ENCODE measurements around the gene KIF26A.

The KIF26A gene

DNA sequence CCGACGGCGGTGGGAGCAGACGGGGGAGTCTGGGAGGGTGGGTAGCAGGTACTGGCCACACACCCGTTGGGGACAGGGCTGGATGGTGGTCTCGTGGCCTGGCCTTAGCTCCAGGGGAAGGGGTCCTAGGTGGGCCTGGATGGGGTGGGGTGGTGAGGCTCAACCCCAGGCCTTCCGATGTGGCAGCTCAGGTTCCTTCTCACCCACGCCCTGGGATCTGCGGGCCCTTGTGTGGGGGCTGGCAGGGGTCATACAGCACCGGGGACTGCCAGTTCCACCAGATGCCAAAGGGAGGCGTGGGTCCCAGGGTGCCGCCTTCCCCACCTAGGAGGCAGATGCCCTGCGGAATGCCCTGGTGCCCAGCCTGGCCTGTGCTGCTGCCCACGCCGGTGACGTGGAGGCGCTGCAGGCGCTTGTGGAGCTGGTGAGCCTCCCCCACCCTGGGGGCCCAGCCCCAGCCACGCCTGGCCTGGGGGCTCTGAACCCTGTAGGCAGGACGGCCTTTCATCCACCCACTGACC, 31.9 kb upstream of the KIF26A start:
- DNase-seq (no peak), ATAC-seq (no peak)
- H3K4me1 Mint-ChIP-seq, result no peaks in the 10 kb centered on the region
- H3K27me3 Mint-ChIP-seq, result no peaks in the 10 kb centered on the region
- no peak overlapping the region for H3K27ac Mint-ChIP-seq
- no peaks in the 10 kb centered on the region for H3K36me3 Mint-ChIP-seq (ENCODE audit: low read depth)
- H3K9me3 Mint-ChIP-seq, result no peaks in the 10 kb centered on the region
- no peak overlapping the region for H3K4me3 Mint-ChIP-seq

- DNase-seq (no peak), ATAC-seq (no peak)
- no peak overlapping the region for H3K27ac Mint-ChIP-seq
- H3K36me3 Mint-ChIP-seq (ENCODE audit: low read depth), result no peaks in the 10 kb centered on the region
- no peak overlapping the region for H3K4me3 Mint-ChIP-seq
- H3K4me1 Mint-ChIP-seq, result no peaks in the 10 kb centered on the region
- H3K9me3 Mint-ChIP-seq, result no peaks in the 10 kb centered on the region
- H3K27me3 Mint-ChIP-seq, result no peaks in the 10 kb centered on the region
Observed at GRCh38 chr14:104107101-104107581, 31.2 kb upstream of the KIF26A start.

DNA sequence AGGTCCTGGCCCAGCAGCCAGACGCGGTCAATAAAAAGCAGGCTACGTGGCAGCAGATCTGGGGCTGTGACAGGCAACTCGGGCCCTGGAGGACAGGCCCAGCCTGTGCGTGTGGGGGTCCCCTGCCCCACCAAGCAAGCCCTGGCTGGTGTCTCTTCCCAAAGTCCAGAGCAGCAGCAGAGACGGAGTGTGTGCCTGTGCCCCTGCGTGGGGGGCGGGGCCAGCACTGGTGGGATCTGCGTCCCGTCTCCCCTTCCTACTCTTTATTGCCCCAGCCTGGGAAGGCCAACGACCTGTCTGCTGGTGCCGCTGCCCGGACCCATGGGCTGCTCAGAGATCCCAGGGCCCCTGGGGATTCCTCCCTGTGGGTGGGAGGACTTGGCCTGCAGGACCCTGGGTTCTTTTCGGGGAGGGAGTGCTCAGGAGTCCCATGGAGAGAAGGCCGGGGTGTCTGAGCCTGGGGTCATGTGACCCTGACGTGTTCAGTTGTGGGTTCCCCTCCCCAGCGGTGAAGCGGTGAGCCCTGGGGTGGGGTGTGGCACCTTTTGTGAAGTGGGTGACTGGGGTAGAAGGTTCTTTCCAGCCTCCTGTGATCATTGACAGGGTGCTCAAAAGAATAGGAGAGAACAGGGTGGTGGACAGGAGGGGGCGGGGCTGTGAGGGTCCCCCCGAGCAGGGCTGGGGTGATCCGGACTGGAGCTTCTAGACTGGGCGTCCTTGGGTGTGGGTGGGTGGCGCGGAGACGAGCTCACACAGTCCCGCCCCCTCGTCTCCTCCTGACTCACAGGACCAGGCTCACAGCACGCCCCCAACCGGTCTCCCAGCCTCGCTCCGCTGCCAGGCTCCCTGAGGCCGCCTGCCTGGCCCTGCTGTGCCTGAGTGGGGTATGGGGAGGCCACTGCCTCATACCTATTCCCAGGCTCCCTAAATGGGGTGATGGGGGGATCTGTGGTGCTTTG, 30.5 kb upstream of the KIF26A start:
- H3K27me3 Mint-ChIP-seq, result no peaks in the 10 kb centered on the region
- no peak for DNase-seq
- H3K4me1 Mint-ChIP-seq, result no peaks in the 10 kb centered on the region

GRCh38 chr14:104108570-104109541, 29.5 kb upstream of the KIF26A start:
- no peak for DNase-seq
- H3K4me3 Mint-ChIP-seq, result no peak overlapping the region
- H3K9me3 Mint-ChIP-seq, result no peaks in the 10 kb centered on the region

More for the DNA sequence above, 30.5 kb upstream of the KIF26A start:
- no peaks in the 10 kb centered on the region for H3K9me3 Mint-ChIP-seq
- H3K27ac Mint-ChIP-seq, result no peak overlapping the region
- H3K4me3 Mint-ChIP-seq, result no peak overlapping the region
- ATAC-seq, result peak; percentile 2
- H3K36me3 Mint-ChIP-seq (ENCODE audit: low read depth), result no peaks in the 10 kb centered on the region

DNA sequence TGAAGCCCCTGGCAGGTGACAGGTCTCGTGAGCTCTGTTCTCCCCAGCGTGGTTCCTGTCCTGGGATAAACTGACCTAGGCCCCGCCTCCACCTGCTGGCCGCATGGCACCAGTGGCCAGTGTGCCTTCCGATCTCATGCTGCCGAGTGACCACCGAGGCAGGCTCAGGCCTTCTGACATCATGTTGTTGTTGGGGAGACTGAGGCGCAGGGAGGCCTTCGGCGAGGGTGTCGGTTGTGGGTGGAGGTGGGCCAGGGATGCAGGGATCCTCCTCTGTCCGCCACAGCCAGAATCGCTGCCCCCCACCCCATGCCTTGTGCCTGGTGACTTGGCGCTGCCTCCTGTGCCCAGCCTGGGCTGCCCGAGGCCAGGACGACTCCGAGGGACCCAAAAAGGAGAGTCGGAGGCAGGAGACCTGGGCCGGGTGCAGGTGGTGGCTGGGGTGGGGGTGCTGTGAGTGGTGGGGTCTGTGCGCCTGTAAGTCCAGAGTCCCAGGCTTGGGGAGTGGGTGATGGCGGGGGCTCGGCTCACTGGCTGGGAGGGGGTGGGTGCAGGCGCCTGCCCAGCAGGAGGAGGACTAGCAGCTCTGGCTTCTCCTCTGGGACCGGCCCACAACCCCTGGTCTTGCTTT, 28.5 kb upstream of the KIF26A start:
- no peaks in the 10 kb centered on the region for H3K9me3 Mint-ChIP-seq
- H3K27ac Mint-ChIP-seq, result no peak overlapping the region
- H3K4me1 Mint-ChIP-seq, result no peaks in the 10 kb centered on the region
- ATAC-seq (no peak), DNase-seq (no peak)
- no peak overlapping the region for H3K4me3 Mint-ChIP-seq
- H3K27me3 Mint-ChIP-seq, result no peaks in the 10 kb centered on the region
- no peaks in the 10 kb centered on the region for H3K36me3 Mint-ChIP-seq (ENCODE audit: low read depth)

More at GRCh38 chr14:104108570-104109541, 29.5 kb upstream of the KIF26A start:
- H3K36me3 Mint-ChIP-seq (ENCODE audit: low read depth), result no peaks in the 10 kb centered on the region
- H3K27ac Mint-ChIP-seq, result no peak overlapping the region
- ATAC-seq, result no peak
- no peaks in the 10 kb centered on the region for H3K27me3 Mint-ChIP-seq
- no peaks in the 10 kb centered on the region for H3K4me1 Mint-ChIP-seq

DNA sequence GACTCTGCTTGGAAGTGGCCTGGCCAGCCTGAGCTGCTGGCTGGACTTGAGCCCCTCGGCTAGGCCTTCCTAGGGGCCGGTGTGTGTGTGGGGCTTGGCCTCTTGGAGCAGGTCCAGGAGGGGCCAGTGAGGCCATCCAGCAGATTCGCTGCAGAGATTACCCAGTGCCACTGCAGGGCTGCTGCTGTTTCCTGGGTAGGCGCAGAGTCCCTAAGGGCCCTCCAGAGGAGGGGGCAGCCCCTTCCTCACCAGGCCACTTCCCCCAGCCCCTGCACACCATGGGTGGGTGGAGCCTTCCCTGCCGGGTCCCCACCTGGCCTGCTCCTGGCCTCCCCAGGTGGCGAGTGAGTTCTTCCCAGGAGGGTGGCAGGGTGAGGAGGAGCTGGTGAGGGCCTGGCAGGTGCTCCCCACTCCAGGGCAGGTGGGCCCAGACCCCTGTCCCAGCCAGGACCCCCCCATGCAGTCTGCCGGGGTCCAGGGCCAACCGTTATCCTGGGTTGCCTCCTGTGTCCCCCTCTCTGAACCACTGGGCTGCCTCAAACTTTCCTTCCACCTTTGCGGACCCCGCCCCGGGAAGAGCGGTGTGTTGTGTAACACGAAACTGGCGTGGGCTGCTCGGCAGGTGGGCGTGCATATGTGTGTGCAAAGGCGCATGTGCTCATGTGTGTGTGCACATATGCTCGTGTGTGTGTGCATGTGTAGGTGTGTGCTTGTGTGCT, 27.7 kb upstream of the KIF26A start:
- no peaks in the 10 kb centered on the region for H3K4me1 Mint-ChIP-seq
- H3K27me3 Mint-ChIP-seq, result peaks cover 3% of the 10 kb centered on the region
- no peak overlapping the region for H3K27ac Mint-ChIP-seq
- DNase-seq (no peak), ATAC-seq (no peak)
- H3K36me3 Mint-ChIP-seq (ENCODE audit: low read depth), result no peaks in the 10 kb centered on the region
- no peaks in the 10 kb centered on the region for H3K9me3 Mint-ChIP-seq
- no peak overlapping the region for H3K4me3 Mint-ChIP-seq

DNA sequence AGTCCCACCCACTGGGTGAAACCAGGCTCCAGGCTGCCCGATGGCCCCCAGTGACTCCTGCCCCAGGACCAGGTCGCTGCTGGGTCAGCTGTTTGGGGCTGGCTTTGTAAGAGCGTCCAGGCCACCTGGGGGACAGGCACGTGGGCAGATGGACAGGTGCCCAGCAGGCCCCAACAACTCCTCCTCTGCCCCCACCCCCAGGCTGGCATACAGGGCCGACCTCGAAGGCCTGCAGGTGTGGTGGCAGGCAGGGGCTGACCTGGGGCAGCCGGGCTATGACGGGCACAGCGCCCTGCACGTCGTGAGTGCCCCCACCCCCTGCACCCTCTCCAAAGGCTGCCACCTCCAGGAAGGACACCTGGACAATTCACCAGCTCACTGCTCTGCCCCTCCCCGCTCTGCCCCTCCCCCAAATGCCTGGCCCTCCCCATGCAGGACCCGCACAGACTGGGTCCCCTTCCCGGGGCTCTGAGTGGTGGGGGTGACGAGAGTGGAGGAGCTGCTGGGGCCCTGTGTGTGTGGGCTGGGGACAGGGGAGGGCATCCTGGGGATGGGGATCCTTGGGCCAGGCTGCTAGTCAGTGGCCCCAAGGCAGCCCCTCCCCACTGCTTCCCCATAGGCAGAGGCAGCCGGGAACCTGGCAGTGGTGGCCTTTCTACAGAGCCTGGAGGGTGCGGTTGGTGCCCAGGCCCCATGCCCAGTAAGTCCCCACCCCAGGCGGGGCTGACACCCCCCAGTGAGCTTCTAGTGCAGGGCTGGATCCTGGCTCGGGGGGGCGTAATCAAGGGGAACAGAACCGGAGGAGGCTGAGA, 26.9 kb upstream of the KIF26A start:
- no peak for DNase-seq
- ATAC-seq, result no peak
- Mint-ChIP-seq H3K27ac (no peak overlapping the region), H3K9me3 (no peaks in the 10 kb centered on the region), H3K36me3 (ENCODE audit: low read depth) (no peaks in the 10 kb centered on the region), H3K4me3 (no peak overlapping the region), H3K4me1 (no peaks in the 10 kb centered on the region), H3K27me3 (peaks cover 9% of the 10 kb centered on the region)

DNA sequence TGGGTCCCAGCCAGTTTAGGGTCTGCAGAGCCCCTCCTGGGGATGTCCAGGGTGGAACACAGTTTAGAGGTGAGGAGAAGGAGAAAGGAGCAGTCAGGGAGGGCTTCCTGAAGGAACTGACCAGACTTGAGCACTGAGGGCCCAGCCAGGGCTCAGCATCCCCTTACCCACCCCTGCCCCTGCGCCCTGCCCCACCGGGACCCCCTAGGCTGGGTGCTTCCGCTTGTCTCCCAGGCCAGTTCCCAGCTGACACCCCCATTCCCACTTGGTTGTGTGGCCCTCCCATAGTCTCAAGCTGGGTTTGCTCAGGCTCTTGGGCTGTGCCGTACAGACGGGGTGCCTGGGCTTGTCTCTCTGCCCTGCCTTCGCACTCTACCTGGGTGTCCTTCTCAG, 26.3 kb upstream of the KIF26A start:
- no peak for ATAC-seq
- no peak overlapping the region for H3K27ac Mint-ChIP-seq
- no peak for DNase-seq
- no peaks in the 10 kb centered on the region for H3K36me3 Mint-ChIP-seq (ENCODE audit: low read depth)
- no peaks in the 10 kb centered on the region for H3K9me3 Mint-ChIP-seq
- no peak overlapping the region for H3K4me3 Mint-ChIP-seq
- H3K27me3 Mint-ChIP-seq, result peaks cover 9% of the 10 kb centered on the region
- H3K4me1 Mint-ChIP-seq, result no peaks in the 10 kb centered on the region

- H3K9me3 Mint-ChIP-seq, result no peaks in the 10 kb centered on the region
- H3K27ac Mint-ChIP-seq, result no peak overlapping the region
- H3K4me1 Mint-ChIP-seq, result no peaks in the 10 kb centered on the region
- H3K27me3 Mint-ChIP-seq, result peaks cover 11% of the 10 kb centered on the region
- H3K4me3 Mint-ChIP-seq, result no peak overlapping the region
- no peak for ATAC-seq
- no peak for DNase-seq
- no peaks in the 10 kb centered on the region for H3K36me3 Mint-ChIP-seq (ENCODE audit: low read depth)
Observed at GRCh38 chr14:104112609-104113571, 25.5 kb upstream of the KIF26A start.

GRCh38 chr14:104113631-104114420, 24.6 kb upstream of the KIF26A start:
- ATAC-seq, result no peak
- no peak for DNase-seq
- no peaks in the 10 kb centered on the region for H3K4me1 Mint-ChIP-seq

DNA sequence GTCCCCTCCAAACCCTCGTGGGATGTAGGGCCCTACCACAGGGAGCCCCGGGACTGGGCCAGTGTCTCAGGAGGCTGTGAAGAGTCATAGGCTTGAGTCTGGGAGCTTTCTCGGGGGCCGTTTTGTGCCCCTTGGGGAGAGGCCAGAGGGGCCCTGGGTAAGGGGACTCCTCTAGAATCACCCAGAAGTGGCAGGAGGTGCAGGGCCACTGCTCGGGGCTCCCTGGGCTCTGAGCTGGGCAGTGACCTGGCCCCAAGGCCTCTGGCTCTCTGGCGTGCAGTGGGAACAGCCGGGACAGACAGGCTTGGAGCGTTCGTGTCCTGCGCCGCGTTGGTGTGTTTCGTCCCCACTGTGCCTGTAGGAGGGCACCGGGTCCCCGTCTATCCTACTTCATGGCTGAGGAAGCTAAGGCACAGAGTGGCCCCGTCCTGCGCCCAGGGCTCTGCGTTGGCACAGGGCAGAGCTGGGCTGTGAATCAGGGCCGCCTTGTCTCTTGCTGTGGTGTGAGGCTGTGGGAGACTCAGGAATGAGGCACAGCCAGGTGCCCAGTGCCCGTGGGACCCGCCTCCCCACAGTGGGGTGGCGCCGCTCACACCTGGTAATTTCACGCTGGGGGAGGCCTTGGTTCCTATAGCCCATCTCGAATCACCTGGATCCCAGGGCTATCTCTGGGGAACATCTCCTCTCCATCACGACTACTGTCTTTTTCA, 23.8 kb upstream of the KIF26A start:
- no peaks in the 10 kb centered on the region for H3K4me1 Mint-ChIP-seq
- H3K27me3 Mint-ChIP-seq, result peaks cover 20% of the 10 kb centered on the region
- no peaks in the 10 kb centered on the region for H3K36me3 Mint-ChIP-seq (ENCODE audit: low read depth)
- DNase-seq (no peak), ATAC-seq (no peak)
- no peak overlapping the region for H3K27ac Mint-ChIP-seq
- H3K9me3 Mint-ChIP-seq, result no peaks in the 10 kb centered on the region
- H3K4me3 Mint-ChIP-seq, result no peak overlapping the region

More at GRCh38 chr14:104113631-104114420, 24.6 kb upstream of the KIF26A start:
- Mint-ChIP-seq H3K36me3 (ENCODE audit: low read depth) (no peaks in the 10 kb centered on the region), H3K27ac (no peak overlapping the region), H3K9me3 (no peaks in the 10 kb centered on the region), H3K4me3 (no peak overlapping the region), H3K27me3 (peaks cover 17% of the 10 kb centered on the region)
